H9 (cell line): ENCODE measurements around the gene FANCC. TPM values are rescaled to one million over a fixed set of nuclear protein-coding genes. Genes with fewer than 3 reads are reported as not detected.

Experiments
- DNase-seq: peaks from one replicate; pipeline ENCODE4 v3.0.0-alpha.2; 2017
- H2AFZ ChIP-seq: one replicate; pipeline ENCODE4 v1.6.1; 2013; ENCODE audit warnings: mild to moderate bottlenecking, low read length, control low read depth, moderate library complexity
- H2AK5ac ChIP-seq: 2 replicates; pipeline ENCODE4 v1.6.1; 2013; ENCODE audit warnings: low read length, control low read depth, mixed read lengths; ENCODE audit not compliant: insufficient read length
- H2BK120ac ChIP-seq: one replicate; pipeline ENCODE4 v1.6.1; 2013; ENCODE audit warnings: low read depth, mild to moderate bottlenecking, low read length, control low read depth, inconsistent platforms; ENCODE audit not compliant: poor library complexity, severe bottlenecking
- H2BK12ac ChIP-seq: 2 replicates; pipeline ENCODE4 v1.6.1; 2013; ENCODE audit warnings: low read length, control low read depth, mixed read lengths, low read depth; ENCODE audit not compliant: insufficient read length
- H2BK15ac ChIP-seq: 2 replicates; pipeline ENCODE4 v1.6.1; 2013; ENCODE audit warnings: low read depth, low read length, control low read depth
- H2BK20ac ChIP-seq: one replicate; pipeline ENCODE4 v1.6.1; 2013; ENCODE audit warnings: low read depth, mild to moderate bottlenecking, low read length, control low read depth, inconsistent platforms; ENCODE audit not compliant: poor library complexity, severe bottlenecking
- H2BK5ac ChIP-seq: 2 replicates; pipeline ENCODE4 v1.6.1; 2013; ENCODE audit warnings: low read length, control low read depth, mixed read lengths; ENCODE audit not compliant: insufficient read length
- H3K14ac ChIP-seq: 2 replicates; pipeline ENCODE4 v1.6.1; 2013; ENCODE audit warnings: low read length, control low read depth; ENCODE audit not compliant: insufficient read depth
- H3K18ac ChIP-seq: 2 replicates; pipeline ENCODE4 v1.6.1; 2013; ENCODE audit warnings: low read depth, mild to moderate bottlenecking, mixed read lengths, low read length, control low read depth; ENCODE audit not compliant: insufficient read length
- H3K23ac ChIP-seq: 2 replicates; pipeline ENCODE4 v1.6.1; 2013; ENCODE audit warnings: low read length, control low read depth, mixed read lengths, low read depth; ENCODE audit not compliant: insufficient read length
- H3K23me2 ChIP-seq: 2 replicates; pipeline ENCODE4 v1.6.1; 2013; ENCODE audit warnings: low read depth, mild to moderate bottlenecking, mixed read lengths, low read length, control low read depth; ENCODE audit not compliant: insufficient read length, poor library complexity, severe bottlenecking
- H3K27ac ChIP-seq: 2 replicates; pipeline ENCODE4 v1.5.1; 2013; ENCODE audit warnings: low read length, control low read depth, mixed read lengths, low read depth; ENCODE audit not compliant: insufficient read length
- H3K27me3 ChIP-seq: 2 replicates; pipeline ENCODE4 v1.6.1; 2013; ENCODE audit warnings: low read length, control low read depth, inconsistent platforms; ENCODE audit not compliant: insufficient read depth
- H3K4ac ChIP-seq: 2 replicates; pipeline ENCODE4 v1.6.1; 2013; ENCODE audit warnings: low read depth, mild to moderate bottlenecking, control low read depth, inconsistent platforms, low read length, moderate library complexity
- H3K4me1 ChIP-seq: 2 replicates; pipeline ENCODE4 v1.6.1; 2013; ENCODE audit warnings: low read length, control low read depth, inconsistent platforms; ENCODE audit not compliant: insufficient read depth
- H3K4me2 ChIP-seq: 2 replicates; pipeline ENCODE4 v1.6.1; 2013; ENCODE audit warnings: low read length, control low read depth, mixed read lengths; ENCODE audit not compliant: insufficient read length, insufficient read depth
- H3K56ac ChIP-seq: 2 replicates; pipeline ENCODE4 v1.6.1; 2013; ENCODE audit warnings: low read depth, mild to moderate bottlenecking, mixed read lengths, low read length, control low read depth; ENCODE audit not compliant: insufficient read length
- H3K79me1 ChIP-seq: 2 replicates; pipeline ENCODE4 v1.6.1; 2013; ENCODE audit warnings: low read depth, mild to moderate bottlenecking, moderate library complexity, low read length, control low read depth, inconsistent platforms; ENCODE audit not compliant: insufficient read depth, poor library complexity, severe bottlenecking
- H3K79me2 ChIP-seq: 2 replicates; pipeline ENCODE4 v1.6.1; 2013; ENCODE audit warnings: low read length, control low read depth, inconsistent platforms; ENCODE audit not compliant: insufficient read depth
- H3K9ac ChIP-seq: 2 replicates; pipeline ENCODE4 v1.6.1; 2013; ENCODE audit warnings: low read length, control low read depth, mixed read lengths; ENCODE audit not compliant: insufficient read length; ENCODE audit errors: extremely low read depth
- H3K9me3 ChIP-seq: one replicate; pipeline ENCODE4 v1.6.1; 2013; ENCODE audit warnings: low read depth, low read length, inconsistent platforms; ENCODE audit not compliant: control insufficient read depth
- H3T11ph ChIP-seq: one replicate; pipeline ENCODE4 v1.6.1; 2013; ENCODE audit warnings: mild to moderate bottlenecking, low read length, control low read depth, inconsistent platforms
- H4K20me1 ChIP-seq: one replicate; pipeline ENCODE4 v1.6.1; 2013; ENCODE audit not compliant: control insufficient read depth, insufficient read length, insufficient read depth
- H4K5ac ChIP-seq: 2 replicates; pipeline ENCODE4 v1.6.1; 2013; ENCODE audit warnings: low read depth, mild to moderate bottlenecking, mixed read lengths, low read length, control low read depth; ENCODE audit not compliant: insufficient read length
- H4K8ac ChIP-seq: replicated peaks from 2 replicates; pipeline ENCODE4 v1.6.1; 2013; ENCODE audit warnings: low read length, control low read depth, mixed read lengths, low read depth; ENCODE audit not compliant: insufficient read length
- H4K91ac ChIP-seq: 2 replicates; pipeline ENCODE4 v1.6.1; 2013; ENCODE audit warnings: low read depth, mild to moderate bottlenecking, moderate library complexity, mixed read lengths, low read length, control low read depth; ENCODE audit not compliant: insufficient read length
- H3K27ac Mint-ChIP-seq, 3 experiments: 2 replicates in 2 of 3; 3 replicates in 1 of 3; pipeline ENCODE4 v1.8.0; 2020 to 2021; ENCODE audit warnings: mixed read lengths in 3 of 3, mild to moderate bottlenecking in 1 of 3, moderate library complexity in 1 of 3
- H3K27me3 Mint-ChIP-seq: 2 replicates; pipeline ENCODE4 v1.8.0; 2021; ENCODE audit warnings: low read depth, mild to moderate bottlenecking, moderate library complexity, mixed read lengths
- H3K36me3 Mint-ChIP-seq, 3 experiments: 2 replicates in 2 of 3; 3 replicates in 1 of 3; pipeline ENCODE4 v1.8.0; 2020 to 2021; ENCODE audit warnings: low read depth in 3 of 3, mixed read lengths in 3 of 3; ENCODE audit not compliant: insufficient read depth in 1 of 3
- H3K4me1 Mint-ChIP-seq, 2 experiments: 2 replicates each; pipeline ENCODE4 v1.8.0; 2020; ENCODE audit warnings: mixed read lengths in 2 of 2
- H3K4me3 Mint-ChIP-seq, 2 experiments: 2 replicates in 1 of 2; 3 replicates in 1 of 2; pipeline ENCODE4 v1.8.0; 2020 to 2021; ENCODE audit warnings: mild to moderate bottlenecking in 2 of 2, mixed read lengths in 2 of 2, moderate library complexity in 1 of 2
- H3K9me3 Mint-ChIP-seq, 2 experiments: 2 replicates in 1 of 2; 3 replicates in 1 of 2; pipeline ENCODE4 v1.8.0; 2020; ENCODE audit warnings: mild to moderate bottlenecking in 2 of 2, mixed read lengths in 2 of 2, moderate library complexity in 1 of 2
- WGBS: extraction: QIAGEN DNeasy Blood & Tissue Kit; methylation state at CpG from one replicate; pipeline ENCODE4 v1.1.7; 2013; ENCODE audit warnings: missing lambda C conversion rate, low lambda C conversion rate, mixed read lengths; ENCODE audit not compliant: insufficient read length; ENCODE audit errors: extremely low coverage; 5-methylcytosine and 5-hydroxymethylcytosine counted together
- total RNA-seq: library from RNA; stranded (reverse); gene quantifications from 2 replicates; pipeline ENCODE4 v1.2.1, GENCODE V29; 2021
- TF ChIP-seq, protein P1 (sequence below): fragments of 200-600 bp; sonication (generic); conservative IDR thresholded peaks from 3 replicates; pipeline ENCODE4 v1.8.0; 2021; ENCODE audit warnings: antibody characterized with exemption, mild to moderate bottlenecking

The FANCC gene
- total RNA-seq, 1 experiment from 2014 or later, result 14.6 TPM

DNA sequence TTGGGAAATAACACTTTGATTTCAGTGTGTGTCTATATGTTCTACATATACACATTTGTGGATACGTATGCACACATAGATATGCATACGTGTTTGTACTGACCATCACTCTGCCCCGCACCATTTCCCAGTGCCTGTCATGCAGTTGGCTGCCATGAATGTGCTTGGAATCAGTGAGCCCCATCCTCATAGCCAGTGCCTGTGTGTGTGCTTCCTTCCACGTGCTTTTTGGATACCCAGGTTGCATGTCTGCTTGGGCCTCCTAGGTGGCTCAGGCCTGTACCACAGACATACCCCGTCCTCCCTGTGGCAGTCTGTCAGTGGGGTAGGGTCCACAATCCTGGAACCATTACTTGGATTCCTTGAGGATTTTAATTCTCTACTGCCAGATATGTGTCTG is 243.6 kb downstream of the FANCC start:
- Histone ChIP-seq H2BK5ac (no peak overlapping the region), H3K23me2 (no peaks in the 10 kb centered on the region), H2BK120ac (no peak overlapping the region), H3K79me1 (no peaks in the 10 kb centered on the region), H3K14ac (no peak overlapping the region; the same call in 1 of the 2 replicates), H3K4me2 (no peak overlapping the region), H3K27me3 (no peaks in the 10 kb centered on the region), H2AK5ac (no peak overlapping the region), H2AFZ (no peak overlapping the region), H3K56ac (no peak overlapping the region), H3K79me2 (no peaks in the 10 kb centered on the region), H3K9ac (no peak overlapping the region), H3K23ac (no peak overlapping the region), H4K8ac (no peak overlapping the region), H4K5ac (no peak overlapping the region), H4K91ac (no peak overlapping the region), H3T11ph (no peak overlapping the region), H2BK12ac (no peak overlapping the region), H3K27ac (no peak overlapping the region), H4K20me1 (no peaks in the 10 kb centered on the region), H2BK15ac (no peak overlapping the region), H3K4ac (no peak overlapping the region), H3K9me3 (no peaks in the 10 kb centered on the region), H2BK20ac (no peak overlapping the region), H3K4me1 (no peaks in the 10 kb centered on the region), H3K18ac (no peak overlapping the region)
- H3K36me3 Mint-ChIP-seq, result no peaks in the 10 kb centered on the region
- no peaks in the 10 kb centered on the region for H3K9me3 Mint-ChIP-seq
- peaks cover 14 to 18% of the 10 kb centered on the region in 2 experiments for H3K4me1 Mint-ChIP-seq
- DNase-seq, result no peak
- no peak overlapping the region for H3K27ac Mint-ChIP-seq
- no peaks in the 10 kb centered on the region; the same call in 1 of the 2 replicates for H3K27me3 Mint-ChIP-seq
- TF ChIP-seq, protein P1, sequence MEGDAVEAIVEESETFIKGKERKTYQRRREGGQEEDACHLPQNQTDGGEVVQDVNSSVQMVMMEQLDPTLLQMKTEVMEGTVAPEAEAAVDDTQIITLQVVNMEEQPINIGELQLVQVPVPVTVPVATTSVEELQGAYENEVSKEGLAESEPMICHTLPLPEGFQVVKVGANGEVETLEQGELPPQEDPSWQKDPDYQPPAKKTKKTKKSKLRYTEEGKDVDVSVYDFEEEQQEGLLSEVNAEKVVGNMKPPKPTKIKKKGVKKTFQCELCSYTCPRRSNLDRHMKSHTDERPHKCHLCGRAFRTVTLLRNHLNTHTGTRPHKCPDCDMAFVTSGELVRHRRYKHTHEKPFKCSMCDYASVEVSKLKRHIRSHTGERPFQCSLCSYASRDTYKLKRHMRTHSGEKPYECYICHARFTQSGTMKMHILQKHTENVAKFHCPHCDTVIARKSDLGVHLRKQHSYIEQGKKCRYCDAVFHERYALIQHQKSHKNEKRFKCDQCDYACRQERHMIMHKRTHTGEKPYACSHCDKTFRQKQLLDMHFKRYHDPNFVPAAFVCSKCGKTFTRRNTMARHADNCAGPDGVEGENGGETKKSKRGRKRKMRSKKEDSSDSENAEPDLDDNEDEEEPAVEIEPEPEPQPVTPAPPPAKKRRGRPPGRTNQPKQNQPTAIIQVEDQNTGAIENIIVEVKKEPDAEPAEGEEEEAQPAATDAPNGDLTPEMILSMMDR, result no peak
- no peak overlapping the region for H3K4me3 Mint-ChIP-seq
- no CpG with 5 or more reads among the region's 5 CpGs for WGBS
